ENCODE results near the gene ARL5B. TPM values are rescaled to one million over a fixed set of nuclear protein-coding genes. Genes with fewer than 3 reads are reported as not detected.

The ARL5B gene
- total and polyA plus RNA-seq, 2 of the 8 experiments (the other 6 are each of a cell fraction or from before 2014, with no cell fraction given): 8.4 to 52.1 TPM

DNA sequence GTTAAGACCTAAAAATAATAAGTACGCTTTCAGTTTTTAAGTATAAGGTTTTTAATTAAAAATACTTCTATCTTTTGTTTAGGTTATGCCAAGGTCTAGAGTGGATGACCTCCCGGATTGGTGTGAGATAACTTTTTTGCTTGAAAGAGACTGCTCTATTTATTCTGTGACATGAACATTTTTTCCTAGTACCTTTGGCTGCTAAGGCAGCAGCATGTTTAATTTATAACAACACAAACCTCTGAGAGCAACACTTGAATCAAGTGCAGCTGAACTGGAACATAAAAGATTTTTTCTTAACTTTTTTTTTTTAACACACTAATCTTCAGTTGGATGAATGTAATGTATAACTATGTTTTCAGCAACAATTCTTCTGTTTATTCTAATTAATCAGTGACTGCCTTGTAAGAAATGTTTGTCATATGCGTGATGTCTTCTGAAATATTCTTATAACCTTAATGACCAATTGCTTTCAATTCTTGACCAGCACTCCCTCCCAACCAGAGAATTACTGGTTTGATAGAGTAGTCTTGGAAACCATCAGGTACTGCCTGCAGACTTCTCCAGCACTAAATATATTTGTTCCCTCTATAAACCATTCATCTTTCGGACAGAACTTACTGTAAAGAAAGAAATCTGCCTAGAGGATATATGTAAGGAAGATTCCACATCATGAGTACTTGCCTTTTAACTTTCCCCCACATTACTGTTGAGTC, 16.0 kb downstream of the ARL5B start:
- Histone ChIP-seq H3K18ac (ENCODE audit: extremely low read depth, low read length) (no peak overlapping the region), H3K4me3 (ENCODE audit: extremely low read depth in 1 of 4, insufficient read depth in 2 of 4, low read depth in 3 of 4, low read length in 4 of 4) (no peak overlapping the region), H3K27ac (ENCODE audit: low read depth, low read length) (no peak overlapping the region), H3K4me1 (replicated peaks in 1 of 4; ENCODE audit: control insufficient read depth in 3 of 4, insufficient read depth in 4 of 4, low read length in 3 of 4) (no peaks in the 10 kb centered on the region), H3K23ac (ENCODE audit: insufficient read length) (no peak overlapping the region), H4K91ac (replicated peaks; ENCODE audit: insufficient read length, low read length) (no peak overlapping the region), H4K8ac (ENCODE audit: extremely low read depth, insufficient read depth, low read length) (no peak overlapping the region), H3K23me2 (ENCODE audit: low read depth, low read length) (no peaks in the 10 kb centered on the region), H3K9ac (replicated peaks in 1 of 4; ENCODE audit: extremely low read depth in 1 of 4, low read depth in 3 of 4, low read length in 3 of 4) (no peak overlapping the region), H2BK20ac (ENCODE audit: low read length) (no peak overlapping the region), H3K56ac (replicated peaks; ENCODE audit: insufficient read length, low read depth, low read length) (no peak overlapping the region), H3K27me3 (replicated peaks in 1 of 4; ENCODE audit: control insufficient read depth in 3 of 4, extremely low read depth in 1 of 4, insufficient read depth in 3 of 4, low read length in 3 of 4) (no peaks in the 10 kb centered on the region), H3K4ac (replicated peaks; ENCODE audit: insufficient read length, low read depth, low read length) (no peak overlapping the region), H2BK120ac (replicated peaks; ENCODE audit: low read depth, low read length) (no peak overlapping the region), H3K14ac (ENCODE audit: insufficient read length) (no peak overlapping the region), H2BK15ac (ENCODE audit: low read length) (no peak overlapping the region), H4K20me1 (replicated peaks in 1 of 2; ENCODE audit: control insufficient read depth in 1 of 2, insufficient read depth in 2 of 2, low read length in 2 of 2) (peaks cover 1 to 2% of the 10 kb centered on the region in 2 experiments), H3K4me2 (ENCODE audit: insufficient read depth in 1 of 2, low read depth in 2 of 2, low read length in 2 of 2) (no peak overlapping the region), H2BK12ac (ENCODE audit: low read depth, low read length) (no peak overlapping the region), H4K5ac (ENCODE audit: insufficient read length, low read depth, low read length) (no peak overlapping the region), H3K79me1 (ENCODE audit: low read depth, low read length) (no peaks in the 10 kb centered on the region), H3K9me3 (ENCODE audit: insufficient read depth in 2 of 2, low read depth in 1 of 2, low read length in 1 of 2) (no peaks in the 10 kb centered on the region), H3K36me3 (ENCODE audit: control insufficient read depth in 2 of 4, insufficient read depth in 4 of 4, low read length in 3 of 4) (peaks cover 0 to 59% (median 16%) of the 10 kb centered on the region in 4 experiments; a peak in 6 of 8 replicates), H3K79me2 (ENCODE audit: control insufficient read depth in 1 of 2, insufficient read depth in 2 of 2, low read length in 2 of 2) (peaks cover 0 to 25% of the 10 kb centered on the region in 2 experiments; a peak in 2 of 4 replicates), H2AK5ac (ENCODE audit: low read depth, low read length) (no peak overlapping the region), H2BK5ac (ENCODE audit: low read depth, low read length) (no peak overlapping the region), H2AFZ (ENCODE audit: low read length) (no peak overlapping the region)
- DNase-seq (ENCODE audit: low read depth in 1 of 2, low spot score in 2 of 2) (no peak), FAIRE-seq (no peak)
- WGBS, 2 experiments (ENCODE audit: extremely low coverage in 1 of 2, insufficient coverage in 1 of 2, insufficient read length in 1 of 2, insufficient replicate concordance in 2 of 2, low coverage in 1 of 2, low lambda C conversion rate in 2 of 2, missing lambda C conversion rate in 1 of 2): 91% methylated on average over 4 of the region's 4 CpGs; no CpG with 5 or more reads in 1 of the 2 experiments
- ChIA-PET POLR2A (ENCODE audit: partially characterized antibody) (no interaction called here), CTCF (ENCODE audit: partially characterized antibody) (no interaction called here)
- no peak for TF ChIP-seq ZNF274 (IDR thresholded peaks at IDR 0.05; ENCODE audit: borderline replicate concordance, extremely low read depth, low read length)
- TF ChIP-seq SIRT6 (IDR thresholded peaks at IDR 0.05; ENCODE audit: low read length): no peak
- TF ChIP-seq USF2 (IDR thresholded peaks at IDR 0.05; ENCODE audit: low read length): no peak
- TF ChIP-seq CTCF (IDR thresholded peaks at IDR 0.05; ENCODE audit: control extremely low read depth in 1 of 3, insufficient read depth in 1 of 3, low read depth in 1 of 3, low read length in 3 of 3): no peak
- TF ChIP-seq SUZ12 (IDR thresholded peaks at IDR 0.05; ENCODE audit: low read length): no peak
- TF ChIP-seq JUN (IDR thresholded peaks at IDR 0.05; ENCODE audit: low read depth, low read length): no peak
- no peak for TF ChIP-seq NANOG (IDR thresholded peaks at IDR 0.05; ENCODE audit: insufficient read depth, low read depth, low read length, poor library complexity, severe bottlenecking)
- TF ChIP-seq SAP30 (IDR thresholded peaks at IDR 0.05; ENCODE audit: insufficient read depth, insufficient replicate concordance, low read length): no peak
- TF ChIP-seq HDAC6 (IDR thresholded peaks at IDR 0.05; ENCODE audit: low read depth, low read length): no peak

All from H1 (cell line).